Mononuclear cell (primary cell): ENCODE data around the gene ANGPTL5. TPM values are rescaled to one million over a fixed set of nuclear protein-coding genes. Genes with fewer than 3 reads are reported as not detected.
A peak's percentile ranks its signal among the peaks of the same experiment; 100 is the strongest.

Experiments
- H3K27me3 ChIP-seq: 2 replicates; pipeline ENCODE4 v1.6.0; 2011; ENCODE audit warnings: low read length, control low read depth; ENCODE audit not compliant: insufficient read depth
- H3K4me1 ChIP-seq: 2 replicates; pipeline ENCODE4 v1.5.1; 2011; ENCODE audit warnings: mild to moderate bottlenecking, low read length, control low read depth; ENCODE audit not compliant: insufficient read depth
- H3K4me3 ChIP-seq: 2 replicates; pipeline ENCODE4 v1.5.1; 2011; ENCODE audit warnings: mild to moderate bottlenecking, low read length, moderate library complexity
- H3K9me3 ChIP-seq: 2 replicates; pipeline ENCODE4 v1.5.1; 2011; ENCODE audit warnings: low read depth, mild to moderate bottlenecking, control low read depth, low read length
- total RNA-seq: library from RNA; depleted of rRNA; stranded (reverse); fragments of >200 nt; gene quantifications from one replicate; pipeline ENCODE4 v1.2.3, GENCODE V29; 2012

The ANGPTL5 gene
- total RNA-seq, 1 donor = 0.10 TPM

GRCh38 chr11:101914738-101915426, 1.4 kb downstream of the ANGPTL5 start, which contains the start of gene CEP126:
Gene CEP126, plus strand, starts transcription at chr11:101915010. Its CDS starts 275 bp downstream, at chr11:101915285.
- Histone ChIP-seq H3K27me3 (no peaks in the 10 kb centered on the region), H3K9me3 (no peaks in the 10 kb centered on the region), H3K4me1 (peaks cover 15% of the 10 kb centered on the region), H3K4me3 (peak within 1 kb of the TSS; percentile 54)

DNA sequence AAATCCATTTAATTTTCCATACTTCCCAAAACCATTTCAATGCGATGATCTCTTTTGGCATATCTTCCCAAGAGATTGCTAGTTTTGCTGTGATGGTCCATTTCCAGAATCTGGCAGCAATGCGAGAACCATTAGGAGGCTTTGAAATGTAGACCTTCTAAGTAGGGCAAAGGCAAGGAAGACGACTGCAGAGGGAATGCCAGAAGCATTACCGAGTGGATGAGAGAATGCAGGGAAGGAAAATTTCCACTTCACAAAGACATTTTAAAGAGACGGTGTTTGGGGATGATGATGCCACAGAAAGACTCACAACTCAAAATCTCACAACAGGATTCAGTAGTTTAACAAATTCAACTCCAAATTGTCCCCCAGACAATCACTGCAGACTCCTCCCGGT, 2.0 kb downstream of the ANGPTL5 start:
- Histone ChIP-seq H3K27me3 (no peaks in the 10 kb centered on the region), H3K4me1 (peaks cover 15% of the 10 kb centered on the region), H3K4me3 (peak overlapping the region; percentile 54), H3K9me3 (no peaks in the 10 kb centered on the region)

- Histone ChIP-seq H3K4me1 (peaks cover 15% of the 10 kb centered on the region), H3K27me3 (no peaks in the 10 kb centered on the region), H3K4me3 (no peak overlapping the region), H3K9me3 (no peaks in the 10 kb centered on the region)
Measured at GRCh38 chr11:101913656-101914055, 2.7 kb downstream of the ANGPTL5 start.

DNA sequence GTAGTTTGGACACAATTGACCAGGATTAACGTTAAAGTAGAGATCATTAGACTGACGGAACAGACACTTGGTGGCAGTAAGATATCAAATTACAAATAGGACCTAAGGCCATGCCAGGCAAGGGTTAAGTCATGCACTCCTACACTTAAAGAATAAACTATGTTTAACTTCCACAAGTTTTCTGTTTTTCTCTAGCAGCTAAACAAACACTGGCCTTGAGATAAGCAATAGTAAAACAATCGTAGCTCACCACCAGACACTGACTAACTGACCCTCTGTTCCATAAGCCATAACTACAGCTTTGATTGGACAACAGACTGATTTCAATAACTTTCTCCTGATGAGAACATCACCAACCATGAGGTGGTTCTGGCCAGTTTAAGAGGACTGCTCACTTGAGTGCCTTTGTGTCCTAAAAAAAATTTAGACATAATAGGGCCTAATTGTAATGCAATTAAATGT, 3.5 kb downstream of the ANGPTL5 start:
- no peak overlapping the region for H3K4me3 ChIP-seq
- peaks cover 15% of the 10 kb centered on the region for H3K4me1 ChIP-seq
- no peaks in the 10 kb centered on the region for H3K9me3 ChIP-seq
- no peaks in the 10 kb centered on the region for H3K27me3 ChIP-seq

DNA sequence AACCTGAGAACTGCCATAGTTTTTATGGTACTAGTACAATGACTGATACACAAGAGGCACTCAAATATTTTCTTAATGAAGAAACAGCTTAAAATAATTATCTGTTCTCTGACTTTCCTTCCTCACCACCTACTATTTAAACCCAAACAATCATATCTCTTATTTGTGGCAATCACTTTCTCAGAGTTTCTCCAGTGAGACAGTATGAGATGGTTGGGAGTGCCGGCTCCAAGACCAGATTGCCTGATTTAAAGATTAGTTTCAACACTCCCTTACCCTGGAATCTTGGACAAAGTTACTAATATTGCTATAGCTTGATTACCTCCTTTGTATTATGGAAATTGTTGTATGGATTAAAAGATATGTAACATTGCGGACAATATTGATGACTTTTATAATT, 7.2 kb downstream of the ANGPTL5 start:
- H3K4me1 ChIP-seq = no peaks in the 10 kb centered on the region
- peaks cover 3% of the 10 kb centered on the region for H3K27me3 ChIP-seq
- H3K4me3 ChIP-seq = no peak overlapping the region
- H3K9me3 ChIP-seq = no peaks in the 10 kb centered on the region

- no peaks in the 10 kb centered on the region for H3K9me3 ChIP-seq
- no peaks in the 10 kb centered on the region for H3K4me1 ChIP-seq
- peaks cover 3% of the 10 kb centered on the region for H3K27me3 ChIP-seq
- H3K4me3 ChIP-seq = no peak overlapping the region
Measured at GRCh38 chr11:101907815-101908214, 8.5 kb downstream of the ANGPTL5 start.

DNA sequence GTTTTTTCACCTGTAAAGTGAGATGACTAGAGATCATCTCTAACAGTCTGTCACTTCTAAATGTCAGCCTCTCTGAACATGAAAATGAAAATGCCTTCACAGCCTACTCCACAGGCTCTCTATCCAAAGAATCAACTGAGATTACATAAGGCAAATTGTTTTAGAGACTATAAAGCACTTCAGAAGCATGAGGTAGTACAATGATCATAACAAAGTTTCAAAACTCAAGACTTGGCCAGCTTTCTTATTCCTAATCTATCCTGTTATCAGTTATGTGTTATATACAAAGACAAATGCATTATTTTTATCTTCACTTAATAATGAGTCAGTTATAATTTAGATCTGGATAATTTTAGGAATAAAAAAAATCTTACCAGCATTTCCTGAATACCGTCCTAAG, 21.8 kb downstream of the ANGPTL5 start:
- Histone ChIP-seq H3K9me3 (no peaks in the 10 kb centered on the region), H3K4me1 (no peaks in the 10 kb centered on the region), H3K27me3 (peaks cover 3% of the 10 kb centered on the region), H3K4me3 (no peak overlapping the region)

GRCh38 chr11:101889767-101890166, 26.6 kb downstream of the ANGPTL5 start:
- H3K9me3 ChIP-seq = no peaks in the 10 kb centered on the region
- H3K4me1 ChIP-seq = no peaks in the 10 kb centered on the region
- H3K4me3 ChIP-seq = no peak overlapping the region
- H3K27me3 ChIP-seq = peaks cover 3% of the 10 kb centered on the region

- Histone ChIP-seq H3K9me3 (no peaks in the 10 kb centered on the region), H3K4me1 (no peaks in the 10 kb centered on the region), H3K27me3 (no peaks in the 10 kb centered on the region), H3K4me3 (no peak overlapping the region)
Measured at GRCh38 chr11:101885631-101886030, 30.7 kb downstream of the ANGPTL5 start.

DNA sequence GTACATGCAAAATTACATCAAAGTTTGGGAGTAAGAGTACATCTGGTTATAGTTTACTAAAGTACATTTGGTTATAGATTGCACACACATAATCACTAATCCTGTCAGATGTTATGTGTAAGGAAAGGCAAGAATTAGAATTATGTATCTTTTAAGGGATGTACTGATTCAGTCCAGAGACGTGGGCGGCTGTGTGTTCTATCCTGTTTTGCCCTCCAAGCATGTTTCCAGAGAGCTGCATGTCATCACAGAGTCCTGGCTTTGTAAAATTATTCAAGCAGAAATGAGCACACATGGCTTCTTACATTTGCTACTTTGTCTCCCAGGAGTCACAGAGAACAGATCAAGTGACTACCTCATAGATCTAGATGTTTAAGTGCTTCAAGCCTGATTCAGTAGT, 34.7 kb downstream of the ANGPTL5 start:
- Histone ChIP-seq H3K4me3 (no peak overlapping the region), H3K9me3 (no peaks in the 10 kb centered on the region), H3K27me3 (no peaks in the 10 kb centered on the region), H3K4me1 (no peaks in the 10 kb centered on the region)

GRCh38 chr11:101880222-101880621, 36.1 kb downstream of the ANGPTL5 start:
- no peaks in the 10 kb centered on the region for H3K27me3 ChIP-seq
- H3K4me1 ChIP-seq = no peaks in the 10 kb centered on the region
- no peak overlapping the region for H3K4me3 ChIP-seq
- no peaks in the 10 kb centered on the region for H3K9me3 ChIP-seq

- H3K9me3 ChIP-seq = no peaks in the 10 kb centered on the region
- H3K4me1 ChIP-seq = no peaks in the 10 kb centered on the region
- H3K27me3 ChIP-seq = peaks cover 3% of the 10 kb centered on the region
- H3K4me3 ChIP-seq = no peak overlapping the region
Measured at GRCh38 chr11:101872171-101872882, 44.0 kb downstream of the ANGPTL5 start.

GRCh38 chr11:101870510-101870909, 45.8 kb downstream of the ANGPTL5 start:
- Histone ChIP-seq H3K9me3 (no peaks in the 10 kb centered on the region), H3K27me3 (peaks cover 3% of the 10 kb centered on the region)

GRCh38 chr11:101867951-101868350, 48.4 kb downstream of the ANGPTL5 start:
- Histone ChIP-seq H3K9me3 (peaks cover 4% of the 10 kb centered on the region), H3K4me1 (no peaks in the 10 kb centered on the region), H3K27me3 (peaks cover 3% of the 10 kb centered on the region), H3K4me3 (no peak overlapping the region)

More at GRCh38 chr11:101870510-101870909, 45.8 kb downstream of the ANGPTL5 start:
- no peak overlapping the region for H3K4me3 ChIP-seq
- H3K4me1 ChIP-seq = no peaks in the 10 kb centered on the region

- Histone ChIP-seq H3K9me3 (peaks cover 4% of the 10 kb centered on the region), H3K27me3 (peaks cover 3% of the 10 kb centered on the region), H3K4me1 (no peaks in the 10 kb centered on the region), H3K4me3 (no peak overlapping the region)
Measured at GRCh38 chr11:101866619-101867491, 49.5 kb downstream of the ANGPTL5 start.
